Upper lobe of right lung (tissue), 1 donor: ENCODE measurements around the gene FOXO1. TPM values are rescaled to one million over a fixed set of nuclear protein-coding genes. Genes with fewer than 3 reads are reported as not detected.

Experiments
- ATAC-seq: fragments of 200-7000 bp; cut with Tn5 transposase; one replicate; pipeline ENCODE4 v1.9.1; 2020; ENCODE audit warnings: mild to moderate bottlenecking, moderate library complexity
- DNase-seq: peaks from one replicate; pipeline ENCODE4 v3.0.0-alpha.2; 2020
- H3K27ac ChIP-seq: fragments of 200-600 bp; one replicate; pipeline ENCODE4 v1.8.0; 2022
- H3K27me3 ChIP-seq: fragments of 200-600 bp; one replicate; pipeline ENCODE4 v1.8.0; 2022; ENCODE audit warnings: mild to moderate bottlenecking
- H3K36me3 ChIP-seq: fragments of 200-600 bp; one replicate; pipeline ENCODE4 v1.8.0; 2022
- H3K4me1 ChIP-seq: fragments of 200-600 bp; one replicate; pipeline ENCODE4 v1.8.0; 2022
- H3K4me3 ChIP-seq: fragments of 200-600 bp; one replicate; pipeline ENCODE4 v1.8.0; 2022; ENCODE audit warnings: mild to moderate bottlenecking
- H3K9me3 ChIP-seq: fragments of 200-600 bp; one replicate; pipeline ENCODE4 v1.8.0; 2022
- CTCF ChIP-seq: fragments of 200-600 bp; IDR thresholded peaks from one replicate; pipeline ENCODE4 v1.8.0; 2022; ENCODE audit warnings: antibody characterized with exemption
- intact Hi-C: fragments of 100-400 bp; cut with DNase I; formaldehyde crosslinking; loops from one replicate; pipeline ENCODE4 v1.11.0; 2022
- total RNA-seq: library from RNA; stranded (reverse); fragmentation: NEBNext Ultra II Directional; extraction: Animal tissue kit (Norgen Biotek cat#: 25700); gene quantifications from one replicate; pipeline ENCODE4 v1.2.1, GENCODE V29; 2021
- donor health status: DM: no; HTN: yes; CAD: no; lungs with severe emphysema.

Gene FOXO1
- total RNA-seq, 1 donor from 2014 or later, result 29.4 TPM

- TF ChIP-seq CTCF, result no peak
- no peaks in the 10 kb centered on the region for H3K9me3 ChIP-seq
- DNase-seq (no peak), ATAC-seq (peak; percentile 65)
- no peaks in the 10 kb centered on the region for H3K36me3 ChIP-seq
- H3K4me1 ChIP-seq, result peaks cover 32% of the 10 kb centered on the region
- no peak overlapping the region for H3K4me3 ChIP-seq
- H3K27me3 ChIP-seq, result no peaks in the 10 kb centered on the region
- intact Hi-C loops, result no loop called here
- peak overlapping the region; percentile 64 for H3K27ac ChIP-seq
Measured at GRCh38 chr13:40629678-40630384, 36.6 kb downstream of the FOXO1 start.

- Histone ChIP-seq H3K36me3 (no peaks in the 10 kb centered on the region), H3K9me3 (no peaks in the 10 kb centered on the region), H3K27ac (no peak overlapping the region), H3K4me1 (peaks cover 41% of the 10 kb centered on the region), H3K4me3 (no peak overlapping the region), H3K27me3 (no peaks in the 10 kb centered on the region)
- no peak for TF ChIP-seq CTCF
- intact Hi-C loops, result no loop called here
- DNase-seq (no peak), ATAC-seq (no peak)
Measured at GRCh38 chr13:40626977-40627376, 39.5 kb downstream of the FOXO1 start.

GRCh38 chr13:40626561-40626960 lies 39.9 kb downstream of the FOXO1 start:
- no peaks in the 10 kb centered on the region for H3K9me3 ChIP-seq
- H3K27ac ChIP-seq, result no peak overlapping the region
- H3K4me1 ChIP-seq, result peaks cover 37% of the 10 kb centered on the region
- peak; percentile 72 for ATAC-seq
- no peaks in the 10 kb centered on the region for H3K36me3 ChIP-seq
- no peak for TF ChIP-seq CTCF
- DNase-seq, result no peak
- H3K27me3 ChIP-seq, result no peaks in the 10 kb centered on the region
- intact Hi-C loops, result no loop called here
- no peak overlapping the region for H3K4me3 ChIP-seq

- H3K27me3 ChIP-seq, result no peaks in the 10 kb centered on the region
- no peak for TF ChIP-seq CTCF
- DNase-seq (no peak), ATAC-seq (no peak)
- H3K4me3 ChIP-seq, result no peak overlapping the region
- H3K9me3 ChIP-seq, result no peaks in the 10 kb centered on the region
- no peaks in the 10 kb centered on the region for H3K36me3 ChIP-seq
- H3K4me1 ChIP-seq, result peaks cover 25% of the 10 kb centered on the region
- intact Hi-C loops, result no loop called here
- H3K27ac ChIP-seq, result no peak overlapping the region
Measured at GRCh38 chr13:40624986-40625385, 41.5 kb downstream of the FOXO1 start.

GRCh38 chr13:40624383-40624782 lies 42.1 kb downstream of the FOXO1 start:
- no peak overlapping the region for H3K27ac ChIP-seq
- intact Hi-C loops, result no loop called here
- H3K36me3 ChIP-seq, result no peaks in the 10 kb centered on the region
- ATAC-seq (no peak), DNase-seq (no peak)
- H3K4me1 ChIP-seq, result peaks cover 19% of the 10 kb centered on the region
- H3K27me3 ChIP-seq, result no peaks in the 10 kb centered on the region
- no peak for TF ChIP-seq CTCF
- H3K9me3 ChIP-seq, result no peaks in the 10 kb centered on the region
- H3K4me3 ChIP-seq, result no peak overlapping the region

GRCh38 chr13:40622761-40623160 lies 43.7 kb downstream of the FOXO1 start:
- Histone ChIP-seq H3K4me1 (peaks cover 20% of the 10 kb centered on the region), H3K4me3 (no peak overlapping the region), H3K36me3 (no peaks in the 10 kb centered on the region), H3K27me3 (no peaks in the 10 kb centered on the region), H3K9me3 (no peaks in the 10 kb centered on the region), H3K27ac (no peak overlapping the region)
- no peak for TF ChIP-seq CTCF
- DNase-seq (no peak), ATAC-seq (no peak)
- intact Hi-C loops, result no loop called here
